ENCODE measurements around the gene FSTL5.

DNA sequence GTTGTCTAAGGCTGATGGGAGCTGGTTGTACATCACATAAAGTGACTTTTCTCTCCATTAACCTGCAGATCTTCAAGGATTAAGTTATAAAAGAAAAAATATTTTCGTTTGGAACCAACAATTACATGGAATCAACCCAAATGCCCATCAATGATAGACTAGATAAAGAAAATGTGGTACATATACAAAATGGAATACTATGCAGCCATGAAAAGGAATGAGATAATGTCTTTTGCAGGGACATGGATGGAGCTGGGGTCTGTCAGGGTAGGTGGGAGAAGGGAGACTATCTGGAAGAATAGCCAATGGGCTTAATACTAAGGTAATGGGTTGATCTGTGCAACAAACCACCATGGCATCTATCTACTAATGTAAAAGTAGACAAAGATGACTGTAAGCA is 313.2 kb downstream of the FSTL5 start:
- TF ChIP-seq TEAD4 (IDR thresholded peaks at IDR 0.05) = no peak
- TF ChIP-seq EGR1 (IDR thresholded peaks at IDR 0.05) = no peak
- no peak for TF ChIP-seq EP300 (IDR thresholded peaks at IDR 0.05; ENCODE audit: borderline replicate concordance)

Data from Ishikawa (cell line).